IPS-18c (cell line): Measurements from ENCODE around the gene KPTN.

Experiments
- H3K4me3 ChIP-seq: 2 replicates; pipeline ENCODE4 v1.7.0; 2013; ENCODE audit warnings: low read depth, mild to moderate bottlenecking, low read length, moderate library complexity; ENCODE audit not compliant: insufficient read depth
- H3K9me3 ChIP-seq: one replicate; pipeline ENCODE4 v1.6.1; 2013; ENCODE audit warnings: mild to moderate bottlenecking, low read length, moderate library complexity; ENCODE audit not compliant: control insufficient read depth, insufficient read depth

KPTN gene

DNA sequence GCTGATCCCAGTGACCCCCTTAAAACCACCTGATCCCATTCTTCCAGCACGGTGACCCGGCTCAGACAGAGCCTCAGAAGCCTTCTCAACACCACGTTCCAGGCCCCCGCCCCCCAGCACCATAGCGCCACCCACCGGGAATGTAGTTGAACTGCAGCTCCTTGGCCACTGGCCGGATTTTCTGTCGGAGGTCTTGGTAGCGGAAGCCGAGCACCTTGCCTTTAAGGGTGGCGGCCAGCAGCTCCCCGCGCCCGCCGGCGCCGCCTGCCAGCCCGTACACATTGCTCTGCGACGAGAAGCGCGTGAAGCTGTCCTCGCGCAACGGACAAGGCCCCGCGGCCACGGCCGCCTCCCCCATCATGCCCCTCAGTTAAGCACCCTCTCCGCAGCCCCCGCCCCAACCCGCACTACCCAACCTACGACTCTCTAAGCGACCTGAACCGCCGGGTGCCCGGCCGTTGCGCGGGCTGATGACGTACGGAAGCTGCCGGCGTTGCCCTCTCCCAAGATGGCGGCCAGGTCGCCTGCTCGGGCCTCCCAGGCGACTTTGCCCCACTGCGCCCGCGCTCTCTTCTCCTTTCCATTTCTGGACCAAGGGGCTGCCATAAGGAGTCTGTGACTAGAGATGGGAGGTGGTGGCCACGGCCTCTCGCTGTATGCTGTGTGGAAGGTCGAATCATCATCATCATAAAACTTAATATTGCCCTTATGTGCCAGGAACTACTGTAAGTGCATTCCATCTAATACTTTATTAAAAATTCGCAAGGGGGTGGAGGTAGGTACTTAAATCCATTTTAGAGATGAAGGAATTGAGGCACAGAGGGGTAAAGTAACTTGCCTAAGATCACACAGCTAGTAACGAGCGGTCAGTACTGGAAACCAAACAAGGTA is at the start of gene KPTN:
Gene KPTN, minus strand, starts transcription at position 420 of the 891 bp plus-strand sequence. Its CDS starts 59 bp downstream, at position 361.
- H3K4me3 ChIP-seq: peak within 1 kb of the TSS; percentile 61
- H3K9me3 ChIP-seq: no peaks in the 10 kb centered on the region

DNA sequence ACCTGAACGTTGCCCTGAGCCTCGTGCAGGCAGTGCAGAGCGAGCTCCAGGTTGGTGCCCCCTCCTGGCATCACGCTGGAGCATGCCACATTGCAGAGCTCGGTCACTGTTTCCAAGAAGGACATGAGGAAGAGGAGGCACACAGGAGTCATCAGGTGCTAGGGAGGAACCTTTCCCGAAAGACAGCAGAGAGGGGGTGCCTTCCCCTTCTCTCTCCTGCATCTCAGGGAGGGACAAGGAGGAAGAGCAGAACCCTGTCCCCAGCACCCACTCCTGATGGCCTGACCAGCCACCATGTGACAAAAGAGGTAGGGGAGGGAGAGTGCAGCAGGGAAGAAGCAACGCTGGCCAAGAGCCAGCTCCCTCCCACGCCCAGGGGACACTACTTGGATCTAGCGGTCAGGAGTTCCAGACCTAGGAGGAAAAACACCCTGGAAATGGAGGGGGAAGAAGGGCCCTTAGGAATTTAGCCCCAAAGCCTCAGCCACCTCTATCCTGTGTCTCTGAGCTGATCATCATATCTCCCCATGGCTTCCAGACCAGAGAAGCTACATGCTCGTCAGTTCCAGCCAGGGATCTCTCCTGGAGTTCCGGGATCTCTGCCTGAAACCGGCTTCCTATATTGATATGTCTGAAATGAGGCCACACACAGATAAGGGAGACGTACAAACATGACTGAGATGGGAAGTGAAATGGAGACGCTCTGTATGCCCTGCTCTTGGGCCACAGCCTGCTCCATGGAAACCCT is 47.8 kb upstream of the KPTN start:
- Histone ChIP-seq H3K4me3 (no peak overlapping the region; the same call in 1 of the 2 replicates), H3K9me3 (no peaks in the 10 kb centered on the region)

DNA sequence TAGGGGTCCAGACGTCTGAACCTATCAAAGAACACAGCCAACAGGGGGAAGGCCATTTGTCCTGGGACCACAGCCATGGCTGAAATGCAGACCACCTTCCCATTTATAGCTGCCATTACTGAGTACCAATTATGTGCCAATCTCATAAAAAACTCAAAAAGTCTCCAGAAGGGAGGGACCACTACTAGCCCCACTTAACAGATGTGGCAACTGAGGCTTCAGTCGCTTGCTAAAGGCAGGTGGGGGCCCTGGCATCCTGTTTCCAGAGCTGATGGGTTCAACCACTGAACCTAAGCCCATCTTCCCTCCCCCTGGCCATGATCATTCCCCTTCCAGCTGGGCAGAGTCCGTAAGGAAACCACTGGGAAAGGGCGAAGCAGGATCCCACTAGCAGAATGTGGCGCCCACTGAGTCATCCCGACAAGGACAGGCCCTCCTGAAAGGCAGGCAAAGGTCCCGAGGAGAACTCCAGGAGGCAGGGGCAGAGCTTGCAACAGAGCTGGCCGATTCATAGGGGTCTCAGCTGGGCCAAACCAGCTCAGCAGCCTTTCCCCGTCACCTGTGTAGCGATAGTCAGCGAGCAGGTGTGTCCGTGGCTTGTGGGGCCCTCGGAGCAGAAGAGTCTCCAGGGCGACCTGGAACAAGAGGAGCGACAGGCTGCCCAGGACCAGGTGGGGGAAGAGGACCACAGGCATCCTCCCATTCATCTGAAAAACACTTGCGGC is 45.2 kb upstream of the KPTN start:
- no peaks in the 10 kb centered on the region for H3K9me3 ChIP-seq
- no peak overlapping the region for H3K4me3 ChIP-seq

DNA sequence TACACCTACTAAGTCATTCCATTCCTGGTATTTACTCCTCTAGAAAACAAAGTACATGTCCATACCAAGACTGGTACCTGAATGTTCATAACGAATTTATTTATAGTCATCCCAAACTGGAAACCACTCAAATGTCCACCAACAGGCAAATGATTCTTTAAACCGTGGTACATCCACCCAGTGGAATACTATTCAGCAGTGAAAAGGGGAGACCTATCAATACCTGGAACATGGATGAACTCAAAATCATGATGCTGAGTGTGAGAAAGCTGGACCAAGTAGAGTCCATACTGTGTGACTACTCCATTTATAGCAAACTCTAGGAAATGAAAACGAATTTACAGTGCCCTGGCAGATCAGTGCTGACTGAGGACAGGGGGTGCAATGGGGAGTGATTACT is 42.8 kb upstream of the KPTN start:
- no peaks in the 10 kb centered on the region for H3K9me3 ChIP-seq

DNA sequence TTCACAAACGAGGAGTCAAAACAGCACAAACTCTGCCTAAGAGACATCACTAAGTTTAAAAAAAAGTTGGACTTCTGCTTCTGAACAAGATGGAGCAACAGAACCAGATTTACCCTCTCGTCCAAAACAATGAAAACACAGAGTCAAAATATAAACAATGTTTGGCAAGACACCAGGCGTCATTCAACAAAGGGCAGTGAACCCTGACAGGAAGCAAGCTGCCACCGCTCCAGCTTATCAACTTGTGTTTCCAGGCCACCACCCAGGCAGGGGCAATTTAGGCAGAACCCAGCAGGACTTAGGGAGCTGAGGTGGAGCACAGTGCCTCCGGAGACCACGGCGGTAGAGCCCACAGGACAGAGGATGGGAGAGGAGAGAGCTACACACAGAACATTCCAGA is 39.5 kb upstream of the KPTN start:
- Histone ChIP-seq H3K4me3 (no peak overlapping the region), H3K9me3 (no peaks in the 10 kb centered on the region)

More for the DNA sequence above, 42.8 kb upstream of the KPTN start:
- no peak overlapping the region for H3K4me3 ChIP-seq

DNA sequence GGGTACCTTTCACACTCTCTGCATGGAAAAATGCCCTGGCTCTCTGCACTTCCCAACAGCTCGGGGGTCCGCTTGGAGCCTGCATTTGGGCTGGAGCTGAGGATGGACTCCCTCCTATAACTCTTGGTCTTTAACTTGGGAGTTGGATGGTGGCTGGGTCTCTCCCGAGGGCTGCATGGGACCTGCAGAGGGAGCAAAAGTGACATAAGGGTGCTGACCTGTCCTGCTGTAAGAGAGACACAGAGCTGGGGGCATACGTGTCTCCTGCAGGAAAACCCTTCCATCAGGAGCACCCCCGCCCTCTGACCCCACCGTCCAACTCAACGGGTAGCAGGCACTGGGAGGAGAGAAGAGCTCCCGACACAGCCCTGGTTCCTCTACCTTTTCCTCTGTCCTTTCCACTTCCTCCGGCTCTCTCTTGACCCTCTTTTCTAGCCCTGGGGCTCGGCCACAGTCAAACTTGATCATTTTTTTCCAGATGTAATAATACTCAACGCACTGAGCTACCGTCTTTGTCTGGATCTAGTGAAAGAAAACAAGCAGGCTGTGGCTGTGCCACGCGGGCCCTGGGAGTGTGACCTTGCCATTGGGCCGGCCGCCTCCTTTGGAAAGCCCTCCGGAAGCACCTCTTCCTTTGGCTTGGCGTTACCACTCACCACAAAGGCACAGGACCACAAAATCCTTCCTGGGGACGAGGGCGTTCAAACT is 37.6 kb upstream of the KPTN start:
- H3K9me3 ChIP-seq: no peaks in the 10 kb centered on the region

DNA sequence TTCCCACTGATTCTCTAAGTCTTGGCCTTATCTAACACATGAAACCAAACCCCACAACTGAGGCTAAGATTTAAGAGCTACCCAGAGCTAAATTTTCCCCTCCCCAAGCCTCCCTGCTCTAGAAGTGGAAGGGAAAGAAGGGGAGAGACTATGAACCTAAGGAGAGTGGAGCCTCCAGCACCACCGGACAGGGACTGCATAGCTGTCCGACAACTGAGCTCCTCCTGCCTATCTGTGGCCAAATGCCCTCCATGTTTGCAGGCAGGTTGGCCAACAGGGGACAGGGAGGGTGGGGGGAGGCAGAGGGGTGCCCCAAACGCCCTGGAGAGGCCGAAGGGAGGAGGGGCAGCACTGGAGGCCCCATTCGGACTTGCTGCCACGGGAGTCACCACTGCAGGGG is 36.8 kb upstream of the KPTN start:
- no peaks in the 10 kb centered on the region for H3K9me3 ChIP-seq
- H3K4me3 ChIP-seq: no peak overlapping the region

More for the DNA sequence above, 37.6 kb upstream of the KPTN start:
- H3K4me3 ChIP-seq: no peak overlapping the region

DNA sequence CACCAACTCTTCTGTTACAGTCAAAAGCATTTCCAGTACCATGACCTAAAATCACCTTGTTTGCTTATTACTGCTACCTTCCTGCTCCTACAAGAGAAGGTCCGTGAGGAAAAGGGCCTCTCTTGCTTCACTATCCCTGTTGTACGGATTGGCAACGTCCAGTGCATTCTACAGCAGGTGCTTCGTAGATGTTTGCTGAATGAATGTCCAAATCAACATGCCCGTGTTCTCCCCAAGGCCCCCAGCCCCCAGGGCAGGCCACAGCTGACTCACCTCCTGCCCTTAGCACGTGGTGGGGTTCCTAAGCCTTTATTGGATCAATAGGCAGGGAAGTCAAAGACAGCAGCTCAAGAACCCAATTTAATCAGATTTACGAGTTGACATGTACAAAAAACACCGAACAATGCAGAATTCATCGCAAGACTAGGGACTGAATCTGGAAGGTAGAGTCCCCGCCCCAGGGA is 36.4 kb upstream of the KPTN start:
- peaks cover 2% of the 10 kb centered on the region for H3K9me3 ChIP-seq
- H3K4me3 ChIP-seq: no peak overlapping the region

DNA sequence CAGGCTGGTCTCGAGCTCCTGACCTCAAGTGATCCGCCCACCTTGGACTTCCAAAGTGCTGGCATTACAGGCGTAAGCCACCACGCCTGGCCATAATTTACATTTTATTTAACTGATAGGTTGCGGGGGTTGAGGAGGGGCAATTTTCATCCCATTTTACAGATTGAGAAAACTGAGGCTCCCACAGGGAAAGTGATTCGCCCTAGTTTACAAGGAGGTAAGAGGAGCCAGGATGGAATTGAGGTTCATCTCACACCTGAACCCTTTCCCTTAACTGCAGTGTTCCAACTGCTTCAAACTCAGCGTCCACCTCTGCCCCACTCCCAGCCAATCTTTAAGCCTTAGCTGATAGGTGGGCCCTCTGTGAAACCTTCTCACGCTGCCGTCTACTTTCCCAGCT is 34.8 kb upstream of the KPTN start:
- H3K9me3 ChIP-seq: peaks cover 2% of the 10 kb centered on the region
- no peak overlapping the region for H3K4me3 ChIP-seq

DNA sequence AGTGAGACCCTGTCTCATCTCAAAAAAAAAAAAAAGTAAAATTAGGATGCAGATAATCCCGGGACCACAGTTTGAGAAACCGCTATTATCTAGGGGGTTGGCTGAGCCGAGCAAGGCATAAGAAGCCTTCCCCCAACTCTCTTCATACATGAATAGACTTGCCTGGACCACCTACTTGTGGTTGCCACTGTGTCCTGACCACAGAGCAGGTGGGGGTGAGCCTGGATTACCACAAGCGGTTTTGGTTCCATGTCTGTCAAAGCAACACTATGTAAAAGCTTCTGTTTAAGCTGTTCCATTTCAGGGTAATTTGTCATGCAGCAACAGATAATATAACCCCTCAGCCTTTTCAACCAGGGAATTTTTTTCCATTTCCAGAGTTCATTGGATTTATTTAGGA is 34.1 kb upstream of the KPTN start:
- no peak overlapping the region for H3K4me3 ChIP-seq
- peaks cover 2% of the 10 kb centered on the region for H3K9me3 ChIP-seq

DNA sequence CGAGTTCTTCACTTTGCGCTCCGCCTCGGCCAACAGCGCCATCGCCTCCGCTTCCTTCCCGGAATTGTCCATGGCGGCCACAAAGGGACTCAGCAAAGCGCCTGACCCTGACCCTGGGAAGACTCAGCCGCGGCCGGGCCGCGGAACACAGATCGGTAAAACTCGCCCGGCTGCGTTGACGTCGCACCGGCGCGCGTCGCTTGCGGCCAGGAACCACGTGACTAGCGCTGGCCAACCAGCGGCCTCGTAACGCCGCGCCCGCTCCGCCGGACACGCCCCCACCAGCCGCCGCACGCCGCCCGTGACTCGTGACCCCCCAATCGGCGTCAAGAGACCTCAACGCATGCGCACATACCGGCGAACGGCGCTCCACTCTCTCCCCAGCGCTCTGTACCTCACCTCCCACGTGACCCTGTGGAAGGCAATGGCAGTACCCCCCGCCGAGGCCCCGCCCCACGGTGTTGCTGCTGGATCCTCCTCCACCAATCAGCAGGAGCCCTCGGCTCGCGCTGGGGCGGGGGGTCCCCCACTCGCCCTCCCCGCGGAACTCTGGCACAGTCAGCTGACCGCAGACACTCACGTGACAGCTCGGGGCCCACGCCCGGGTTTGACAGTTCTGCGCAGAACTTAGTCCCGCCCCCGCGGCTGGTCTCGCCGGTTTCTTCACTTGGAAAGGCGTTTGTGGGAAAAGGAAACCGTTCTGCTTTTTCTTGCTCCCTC is 31.0 kb upstream of the KPTN start, which contains the start of gene NAPA:
Gene NAPA, minus strand, starts transcription at position 195 of the 720 bp plus-strand sequence. Its CDS starts 123 bp downstream, at position 72.
- H3K9me3 ChIP-seq: peaks cover 2% of the 10 kb centered on the region
- H3K4me3 ChIP-seq: peak within 1 kb of the TSS; percentile 98

DNA sequence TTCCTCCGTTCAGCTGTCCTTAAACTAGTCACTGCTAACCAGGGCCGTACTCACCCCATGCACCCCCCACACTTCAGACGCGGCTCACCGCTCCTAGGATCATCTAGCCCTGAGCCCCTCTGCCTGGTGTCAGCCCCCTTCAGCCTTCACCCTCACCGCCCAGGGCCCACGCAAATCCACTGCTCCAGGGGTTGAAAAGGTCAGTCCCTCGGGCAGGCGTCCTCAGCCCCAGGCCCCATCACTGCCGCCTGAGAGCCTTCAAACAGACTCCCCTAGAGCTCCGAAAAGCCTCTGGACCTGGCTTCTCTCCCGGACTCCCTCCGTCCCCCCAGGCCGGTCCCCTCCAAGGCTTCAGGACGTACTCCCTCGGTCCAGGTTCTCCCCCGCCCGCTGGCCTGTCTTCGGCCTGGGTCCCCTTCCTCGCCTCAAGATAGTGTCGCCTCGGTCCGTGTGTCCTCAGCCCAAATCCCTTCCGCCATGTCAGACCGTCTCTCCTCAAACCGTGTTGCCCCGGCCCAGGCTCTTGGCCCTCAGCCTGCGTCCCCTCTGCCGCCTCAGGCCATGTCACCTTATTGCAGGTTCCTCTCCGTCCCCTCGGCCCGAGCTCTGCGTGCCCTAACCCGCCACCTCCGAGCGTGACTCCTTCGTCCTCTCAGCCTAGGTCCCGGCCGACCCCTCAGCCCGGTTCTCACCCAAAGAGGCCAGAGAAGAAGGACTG is 30.3 kb upstream of the KPTN start:
- Histone ChIP-seq H3K4me3 (peak overlapping the region; percentile 98), H3K9me3 (peaks cover 2% of the 10 kb centered on the region)

DNA sequence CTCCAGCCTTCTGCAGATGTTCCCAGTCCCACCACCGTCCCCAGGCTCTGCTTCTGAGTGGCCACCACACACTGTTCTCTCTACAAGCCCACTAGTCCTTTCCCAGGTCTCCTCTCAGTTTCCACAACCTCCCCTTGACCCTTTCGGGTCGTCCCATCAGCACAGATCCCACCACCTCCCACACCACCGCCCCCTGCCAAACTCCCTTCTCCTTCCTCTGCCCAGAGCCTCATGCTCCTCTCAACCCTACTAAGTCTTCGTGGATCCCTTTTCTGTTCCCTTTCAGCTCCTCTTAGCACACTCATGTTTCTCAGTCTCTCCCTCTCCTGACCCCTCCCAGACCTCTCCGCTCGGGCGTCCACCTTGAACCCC is 28.9 kb upstream of the KPTN start:
- Histone ChIP-seq H3K9me3 (peaks cover 2% of the 10 kb centered on the region), H3K4me3 (no peak overlapping the region)

DNA sequence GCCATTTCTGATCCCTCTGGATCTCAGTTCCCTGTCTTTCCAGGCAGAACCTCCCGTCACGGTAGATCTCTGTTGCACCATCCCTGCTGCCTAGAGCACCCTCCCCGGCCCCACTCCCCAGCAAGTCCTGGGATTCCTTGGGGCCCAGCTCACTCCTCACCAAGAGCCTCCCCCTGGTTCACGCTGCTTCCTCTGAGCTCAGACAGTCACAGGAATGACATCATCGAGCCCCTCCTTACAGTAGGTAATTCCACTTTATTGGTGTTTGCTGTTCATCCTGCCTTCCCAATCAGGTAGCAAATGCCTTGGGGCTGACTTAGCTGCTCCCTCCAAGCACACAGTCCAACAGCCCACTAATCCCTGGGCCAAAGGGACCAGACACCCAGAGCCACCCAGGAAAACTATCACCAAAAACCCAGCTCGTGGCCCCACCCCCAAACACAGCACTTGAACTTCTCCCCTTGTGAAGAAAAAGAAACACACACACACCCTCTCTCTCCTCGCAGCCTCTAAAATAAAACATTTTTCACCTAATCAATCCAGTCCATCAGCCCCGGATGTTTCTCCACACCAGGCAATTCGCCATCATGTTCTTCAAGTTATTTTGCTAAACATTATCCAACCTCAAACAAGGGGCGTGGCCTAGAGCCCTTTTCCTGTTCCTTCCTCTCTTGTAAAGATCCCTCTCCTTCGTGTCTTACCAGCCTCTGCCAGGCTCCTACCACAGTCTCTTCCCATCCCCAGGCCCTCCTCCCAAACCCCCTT is 28.3 kb upstream of the KPTN start:
- H3K4me3 ChIP-seq: no peak overlapping the region

DNA sequence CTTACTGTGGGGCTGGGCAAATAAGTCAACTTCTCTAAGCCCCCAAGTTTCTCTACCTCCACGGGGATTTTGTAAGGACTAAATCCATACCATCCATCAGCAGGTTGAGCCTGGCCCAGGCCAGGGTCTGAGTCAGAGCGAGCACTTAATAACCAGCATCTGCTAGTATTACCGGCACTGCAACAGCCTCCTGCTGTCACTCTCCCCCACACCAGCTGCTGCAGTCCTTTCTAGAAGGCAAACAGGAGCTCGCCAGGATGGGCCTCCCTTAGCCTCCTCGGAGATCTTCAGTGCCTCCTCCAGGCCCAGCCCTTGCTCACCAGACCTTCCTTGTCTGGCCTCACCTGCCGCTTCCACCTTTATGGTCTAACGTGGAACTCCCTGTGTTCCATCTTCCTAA is 27.7 kb upstream of the KPTN start:
- Histone ChIP-seq H3K9me3 (peaks cover 2% of the 10 kb centered on the region), H3K4me3 (no peak overlapping the region)

More for the DNA sequence above, 28.3 kb upstream of the KPTN start:
- peaks cover 2% of the 10 kb centered on the region for H3K9me3 ChIP-seq
